Natural killer cell (primary cell): ENCODE results near the gene ZEB2. TPM values are rescaled to one million over a fixed set of nuclear protein-coding genes. Genes with fewer than 3 reads are reported as not detected.
A peak's percentile ranks its signal among the peaks of the same experiment; 100 is the strongest.

Source experiments
- ATAC-seq, 3 donors: fragments of 150-1000 bp in 2 of 3; fragments of 200-7000 bp in 1 of 3; cut with Tn5 transposase; 1 replicate in 1 of 3; 2 replicates in 2 of 3; pipeline ENCODE4 v1.10.0; 2021; ENCODE audit warnings: mild to moderate bottlenecking in 2 of 3, moderate library complexity in 2 of 3
- DNase-seq, 2 donors: peaks; one replicate each; pipeline versions ENCODE4 v3.0.0 to v3.0.0-alpha.2; 2013 to 2021; ENCODE audit warnings: mixed read lengths in 1 of 2
- H3K27ac ChIP-seq: one replicate; pipeline ENCODE4 v1.5.1; 2013; ENCODE audit warnings: mild to moderate bottlenecking, low read length
- H3K27me3 ChIP-seq: one replicate; pipeline ENCODE4 v1.6.1; 2013; ENCODE audit warnings: low read length; ENCODE audit not compliant: control insufficient read depth, insufficient read depth
- H3K36me3 ChIP-seq: one replicate; pipeline ENCODE4 v1.6.1; 2013; ENCODE audit warnings: low read length; ENCODE audit not compliant: control insufficient read depth, insufficient read depth
- H3K4me1 ChIP-seq: one replicate; pipeline ENCODE4 v1.6.1; 2013; ENCODE audit warnings: low read length; ENCODE audit not compliant: control insufficient read depth, insufficient read depth
- H3K4me3 ChIP-seq: one replicate; pipeline ENCODE4 v1.5.1; 2013; ENCODE audit warnings: low read length
- H3K9me3 ChIP-seq: one replicate; pipeline ENCODE4 v1.6.1; 2013; ENCODE audit warnings: low read length; ENCODE audit not compliant: control insufficient read depth, insufficient read depth
- H3K27ac Mint-ChIP-seq, 2 donors: one replicate each; pipeline ENCODE4 v1.8.0; 2022; ENCODE audit warnings: mild to moderate bottlenecking in 2 of 2, mixed read lengths in 2 of 2, moderate library complexity in 1 of 2
- H3K27me3 Mint-ChIP-seq, 2 donors: one replicate each; pipeline ENCODE4 v1.8.0; 2022; ENCODE audit warnings: low read depth in 2 of 2, mixed read lengths in 2 of 2
- H3K36me3 Mint-ChIP-seq: one replicate; pipeline ENCODE4 v1.8.0; 2022; ENCODE audit warnings: mixed read lengths
- H3K4me1 Mint-ChIP-seq, 2 donors: one replicate each; pipeline ENCODE4 v1.8.0; 2022; ENCODE audit warnings: mixed read lengths in 2 of 2
- H3K4me3 Mint-ChIP-seq: one replicate; pipeline ENCODE4 v1.8.0; 2022; ENCODE audit warnings: mild to moderate bottlenecking, moderate library complexity, mixed read lengths
- H3K9me3 Mint-ChIP-seq, 2 donors: one replicate each; pipeline ENCODE4 v1.8.0; 2022; ENCODE audit warnings: mixed read lengths in 2 of 2
- WGBS: methylation state at CpG from one replicate; pipeline ENCODE4 v1.1.7; 2013; ENCODE audit warnings: missing lambda C conversion rate; ENCODE audit not compliant: insufficient coverage; 5-methylcytosine and 5-hydroxymethylcytosine counted together
- intact Hi-C: fragments of 100-400 bp; cut with micrococcal nuclease; formaldehyde crosslinking; loops from one replicate; pipeline ENCODE4 v1.14.2; 2022
- total RNA-seq, 4 donors: library from RNA; stranded (reverse); fragments of 120-200 nt in 1 of 4; gene quantifications; one replicate each; pipeline versions ENCODE4 v1.2.3 to v1.2.4, GENCODE V29; 2013 to 2022
- TF ChIP-seq, protein P1 (sequence below): fragments of 200-600 bp; IDR thresholded peaks from one replicate; pipeline ENCODE4 v1.8.0; 2022; ENCODE audit warnings: antibody characterized with exemption

Gene ZEB2
- total RNA-seq, 3 donors from 2014 or later (not counting 1 experiment from before 2014, with no cell fraction given), result 718 to 1,143 (median 944) TPM

DNA sequence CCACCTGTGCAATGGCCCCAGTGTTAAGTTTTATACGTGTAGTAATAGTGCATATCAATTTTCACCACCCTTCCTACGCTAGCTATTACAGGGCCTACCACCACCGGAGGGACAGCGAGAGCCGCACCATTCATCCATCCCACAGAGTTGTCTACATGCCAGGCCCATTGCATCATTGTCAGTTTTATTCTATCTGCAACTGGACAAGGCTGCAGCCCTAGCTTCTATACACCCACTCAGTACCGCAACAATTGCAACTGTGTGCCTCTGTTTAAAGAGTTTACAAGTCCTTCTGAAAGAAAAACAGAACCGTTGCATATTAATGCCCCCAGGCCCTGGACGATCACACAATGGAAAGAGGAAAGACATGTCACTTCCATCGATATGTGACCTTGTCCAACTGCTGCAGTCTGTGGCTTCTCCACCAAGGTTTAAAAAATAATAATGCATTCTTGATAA, 58.6 kb downstream of the ZEB2 start:
- WGBS, result 90% methylated on average over 9 of the region's 9 CpGs
- ATAC-seq (no peak), DNase-seq (no peak)
- peak overlapping the region; percentile 71 for H3K4me3 Mint-ChIP-seq
- peak overlapping the region in 1 of 2 donors; percentile 86 for H3K27ac Mint-ChIP-seq
- H3K27ac ChIP-seq, result peak overlapping the region; percentile 99
- no peaks in the 10 kb centered on the region for H3K27me3 ChIP-seq
- H3K4me3 ChIP-seq, result no peak overlapping the region
- intact Hi-C loops, result loop anchor here (2.0 kb wide), 1 partner anchor 197 kb away; no protein-coding TSS in a partner anchor
- H3K36me3 Mint-ChIP-seq, result peaks cover 3% of the 10 kb centered on the region
- H3K4me1 Mint-ChIP-seq, result peaks cover 86 to 91% of the 10 kb centered on the region in 2 donors
- no peaks in the 10 kb centered on the region for H3K9me3 Mint-ChIP-seq
- H3K27me3 Mint-ChIP-seq, result no peaks in the 10 kb centered on the region
- H3K4me1 ChIP-seq, result peaks cover 23% of the 10 kb centered on the region
- TF ChIP-seq, protein P1, sequence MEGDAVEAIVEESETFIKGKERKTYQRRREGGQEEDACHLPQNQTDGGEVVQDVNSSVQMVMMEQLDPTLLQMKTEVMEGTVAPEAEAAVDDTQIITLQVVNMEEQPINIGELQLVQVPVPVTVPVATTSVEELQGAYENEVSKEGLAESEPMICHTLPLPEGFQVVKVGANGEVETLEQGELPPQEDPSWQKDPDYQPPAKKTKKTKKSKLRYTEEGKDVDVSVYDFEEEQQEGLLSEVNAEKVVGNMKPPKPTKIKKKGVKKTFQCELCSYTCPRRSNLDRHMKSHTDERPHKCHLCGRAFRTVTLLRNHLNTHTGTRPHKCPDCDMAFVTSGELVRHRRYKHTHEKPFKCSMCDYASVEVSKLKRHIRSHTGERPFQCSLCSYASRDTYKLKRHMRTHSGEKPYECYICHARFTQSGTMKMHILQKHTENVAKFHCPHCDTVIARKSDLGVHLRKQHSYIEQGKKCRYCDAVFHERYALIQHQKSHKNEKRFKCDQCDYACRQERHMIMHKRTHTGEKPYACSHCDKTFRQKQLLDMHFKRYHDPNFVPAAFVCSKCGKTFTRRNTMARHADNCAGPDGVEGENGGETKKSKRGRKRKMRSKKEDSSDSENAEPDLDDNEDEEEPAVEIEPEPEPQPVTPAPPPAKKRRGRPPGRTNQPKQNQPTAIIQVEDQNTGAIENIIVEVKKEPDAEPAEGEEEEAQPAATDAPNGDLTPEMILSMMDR, result no peak
- H3K36me3 ChIP-seq, result peaks cover 4% of the 10 kb centered on the region
- no peaks in the 10 kb centered on the region for H3K9me3 ChIP-seq

- H3K4me3 ChIP-seq, result no peak overlapping the region
- peaks cover 4% of the 10 kb centered on the region for H3K36me3 ChIP-seq
- Mint-ChIP-seq H3K9me3 (no peaks in the 10 kb centered on the region), H3K4me3 (peak overlapping the region; percentile 71), H3K27ac (peak overlapping the region in 1 of 2 donors; percentile 86), H3K4me1 (peaks cover 88 to 91% of the 10 kb centered on the region in 2 donors), H3K27me3 (no peaks in the 10 kb centered on the region), H3K36me3 (no peaks in the 10 kb centered on the region)
- DNase-seq (no peak), ATAC-seq (no peak)
- H3K9me3 ChIP-seq, result no peaks in the 10 kb centered on the region
- peak overlapping the region; percentile 99 for H3K27ac ChIP-seq
- no peaks in the 10 kb centered on the region for H3K27me3 ChIP-seq
- intact Hi-C loops, result loop anchor here (1.0 to 2.0 kb wide), 3 partner anchors 10 to 198 kb away; no protein-coding TSS in a partner anchor
- TF ChIP-seq, protein P1, result no peak
- H3K4me1 ChIP-seq, result peaks cover 23% of the 10 kb centered on the region
- WGBS, result 100% methylated on average over 2 of the region's 6 CpGs
Measured at GRCh38 chr2:144460727-144461307, 59.1 kb downstream of the ZEB2 start.

- Histone ChIP-seq H3K27ac (peak overlapping the region; percentile 99), H3K27me3 (no peaks in the 10 kb centered on the region), H3K9me3 (no peaks in the 10 kb centered on the region), H3K36me3 (peaks cover 4% of the 10 kb centered on the region), H3K4me3 (no peak overlapping the region), H3K4me1 (peaks cover 27% of the 10 kb centered on the region)
- DNase-seq, result peak; percentile 72 to 85
- WGBS, result 25% methylated on average over 4 of the region's 5 CpGs
- H3K4me1 Mint-ChIP-seq, result peaks cover 88 to 91% of the 10 kb centered on the region in 2 donors
- H3K36me3 Mint-ChIP-seq, result no peaks in the 10 kb centered on the region
- H3K4me3 Mint-ChIP-seq, result peak overlapping the region; percentile 35
- H3K9me3 Mint-ChIP-seq, result no peaks in the 10 kb centered on the region
- intact Hi-C loops, result loop anchor here (1.0 to 5.0 kb wide), 5 partner anchors 11 to 199 kb away; a partner anchor contains a TSS
- TF ChIP-seq, protein P1, result no peak
- H3K27ac Mint-ChIP-seq, result peak overlapping the region in 1 of 2 donors; percentile 86
- peak; percentile 71 to 91 (median 84) for ATAC-seq
- H3K27me3 Mint-ChIP-seq, result no peaks in the 10 kb centered on the region
Measured at GRCh38 chr2:144459937-144460336, 60.0 kb downstream of the ZEB2 start.
